Suprapubic skin (tissue), 4 donors: ENCODE measurements around the gene RAB11B. TPM values are rescaled to one million over a fixed set of nuclear protein-coding genes. Genes with fewer than 3 reads are reported as not detected.

Experiments used
- DNase-seq, 2 donors: peaks; one replicate each; pipeline ENCODE4 v3.0.0-alpha.2; 2019; ENCODE audit warnings: low spot score in 2 of 2
- H3K27ac ChIP-seq: fragments of 200-600 bp; sonication (generic); one replicate; pipeline ENCODE4 v1.5.1; 2019
- H3K27me3 ChIP-seq: fragments of 200-600 bp; sonication (generic); one replicate; pipeline ENCODE4 v1.5.1; 2019
- H3K36me3 ChIP-seq: fragments of 200-600 bp; sonication (generic); one replicate; pipeline ENCODE4 v1.5.1; 2019
- H3K4me1 ChIP-seq: fragments of 200-600 bp; sonication (generic); one replicate; pipeline ENCODE4 v1.5.1; 2019
- H3K4me3 ChIP-seq: fragments of 200-600 bp; sonication (generic); one replicate; pipeline ENCODE4 v1.5.1; 2019; ENCODE audit warnings: mild to moderate bottlenecking
- H3K9me3 ChIP-seq: fragments of 200-600 bp; sonication (generic); one replicate; pipeline ENCODE4 v1.5.1; 2019
- CTCF ChIP-seq, 2 donors: fragments of 200-600 bp in 1 of 2; fragments of 450-650 bp in 1 of 2; sonication (generic) in 1 of 2; IDR thresholded peaks; one replicate each; pipeline ENCODE4 v1.5.1; 2016 to 2019; ENCODE audit warnings: antibody characterized with exemption in 2 of 2, mild to moderate bottlenecking in 1 of 2, moderate library complexity in 1 of 2
- EP300 ChIP-seq: sonication (generic); formaldehyde crosslinking; IDR thresholded peaks from one replicate; pipeline ENCODE4 v1.6.1; 2017; ENCODE audit warnings: antibody characterized with exemption
- POLR2A ChIP-seq, 2 donors: fragments of 450-650 bp; IDR thresholded peaks; one replicate each; pipeline ENCODE4 v1.6.1; 2017; ENCODE audit warnings: antibody characterized with exemption in 2 of 2, mild to moderate bottlenecking in 2 of 2, moderate library complexity in 2 of 2
- POLR2AphosphoS5 ChIP-seq, 3 donors: sonication (generic); formaldehyde crosslinking; IDR thresholded peaks; one replicate each; pipeline ENCODE4 v1.6.1; 2017; ENCODE audit warnings: antibody characterized with exemption in 3 of 3
- WGBS: methylation state at CpG from one replicate; pipeline ENCODE4 v1.1.5; 2018; 5-methylcytosine and 5-hydroxymethylcytosine counted together
- total RNA-seq, 4 donors: library from RNA; depleted of rRNA; stranded (reverse); fragments of >200 nt; gene quantifications; one replicate each; pipeline ENCODE4 v1.1.0, GENCODE V29; 2016

The RAB11B gene
- total RNA-seq, 4 donors from 2014 or later: 44.8 to 104 (median 57.8) TPM

- Histone ChIP-seq H3K27ac (no peak overlapping the region), H3K27me3 (no peaks in the 10 kb centered on the region), H3K36me3 (peaks cover 30% of the 10 kb centered on the region), H3K4me3 (no peak overlapping the region), H3K4me1 (peaks cover 58% of the 10 kb centered on the region), H3K9me3 (no peaks in the 10 kb centered on the region)
- WGBS: 42% methylated on average over 7 of the region's 7 CpGs
- TF ChIP-seq EP300: no peak
- no peak for TF ChIP-seq POLR2AphosphoS5 (IDR thresholded peaks at IDR 0.05)
- TF ChIP-seq CTCF (IDR thresholded peaks at IDR 0.05): no peak
- no peak for TF ChIP-seq POLR2A (IDR thresholded peaks at IDR 0.05)
- DNase-seq: no peak
These were observed 7.1 kb downstream of the RAB11B start for GRCh38 chr19:8397271-8397670.

DNA sequence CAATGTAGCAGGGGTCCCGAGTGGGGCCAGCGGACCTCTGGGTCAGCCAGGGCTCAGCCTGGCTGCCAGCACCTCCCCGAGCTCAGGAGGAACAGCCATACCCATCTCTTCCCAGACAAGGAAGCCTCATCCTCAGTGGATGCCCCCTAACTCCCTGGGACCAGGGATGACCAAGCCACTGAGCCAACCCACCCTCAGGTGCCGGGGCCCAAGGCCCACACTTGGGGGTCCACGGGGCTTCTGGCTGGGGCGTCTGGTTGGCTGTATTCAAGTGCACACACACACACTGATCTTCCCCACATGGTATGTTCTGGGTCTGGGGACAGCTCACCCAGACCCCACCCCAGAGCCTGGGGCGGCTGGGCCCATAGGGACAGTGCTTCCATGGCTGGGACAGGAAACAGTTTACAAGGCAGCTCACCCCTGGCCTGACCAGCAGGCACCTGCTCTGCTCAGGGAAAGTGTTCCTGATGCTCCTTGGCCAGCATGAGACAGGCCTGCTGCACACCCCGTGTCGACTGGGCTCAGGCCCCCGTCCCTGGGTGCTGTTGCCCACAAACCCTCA is 7.7 kb downstream of the RAB11B start:
- Histone ChIP-seq H3K36me3 (peaks cover 36% of the 10 kb centered on the region), H3K4me1 (peaks cover 59% of the 10 kb centered on the region), H3K4me3 (no peak overlapping the region), H3K27ac (no peak overlapping the region), H3K27me3 (no peaks in the 10 kb centered on the region), H3K9me3 (no peaks in the 10 kb centered on the region)
- 80% methylated on average over 4 of the region's 10 CpGs for whole genome bisulfite sequencing
- no peak for DNase-seq
- no peak for TF ChIP-seq CTCF (IDR thresholded peaks at IDR 0.05)
- no peak for TF ChIP-seq POLR2AphosphoS5 (IDR thresholded peaks at IDR 0.05)
- TF ChIP-seq EP300: no peak
- no peak for TF ChIP-seq POLR2A (IDR thresholded peaks at IDR 0.05)

- no peak overlapping the region for H3K27ac ChIP-seq
These were observed 8.2 kb downstream of the RAB11B start for GRCh38 chr19:8398311-8398771.

DNA sequence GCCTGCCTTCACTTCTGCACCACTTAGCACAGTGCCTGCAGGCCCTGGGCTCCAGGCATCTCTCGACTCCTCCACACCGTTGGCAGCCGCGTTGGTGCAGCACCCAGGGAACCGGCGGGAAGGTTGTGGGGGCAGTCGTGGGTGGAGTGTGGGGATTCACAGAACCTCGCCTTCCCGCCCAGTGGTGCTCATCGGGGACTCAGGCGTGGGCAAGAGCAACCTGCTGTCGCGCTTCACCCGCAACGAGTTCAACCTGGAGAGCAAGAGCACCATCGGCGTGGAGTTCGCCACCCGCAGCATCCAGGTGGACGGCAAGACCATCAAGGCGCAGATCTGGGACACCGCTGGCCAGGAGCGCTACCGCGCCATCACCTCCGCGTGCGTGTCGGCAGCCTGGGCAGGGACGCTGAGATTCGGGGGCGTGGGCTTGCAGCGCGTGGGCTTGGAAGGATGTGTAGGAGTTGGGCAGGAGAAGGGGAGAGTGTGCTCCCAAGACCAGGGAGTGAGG is 9.6 kb downstream of the RAB11B start:
- no peaks in the 10 kb centered on the region for H3K27me3 ChIP-seq
- no peak overlapping the region for H3K27ac ChIP-seq
- no peak overlapping the region for H3K4me3 ChIP-seq
- H3K9me3 ChIP-seq: no peaks in the 10 kb centered on the region
- no peak for DNase-seq
- H3K4me1 ChIP-seq: peaks cover 41% of the 10 kb centered on the region
- 99% methylated on average over 14 of the region's 34 CpGs for WGBS
- peaks cover 55% of the 10 kb centered on the region for H3K36me3 ChIP-seq
- TF ChIP-seq EP300: no peak
- no peak for TF ChIP-seq CTCF (IDR thresholded peaks at IDR 0.05)
- no peak for TF ChIP-seq POLR2A (IDR thresholded peaks at IDR 0.05)
- no peak for TF ChIP-seq POLR2AphosphoS5 (IDR thresholded peaks at IDR 0.05)

More at GRCh38 chr19:8398311-8398771, 8.2 kb downstream of the RAB11B start:
- Histone ChIP-seq H3K9me3 (no peaks in the 10 kb centered on the region), H3K36me3 (peaks cover 41% of the 10 kb centered on the region), H3K4me1 (peaks cover 55% of the 10 kb centered on the region), H3K27me3 (no peaks in the 10 kb centered on the region), H3K4me3 (no peak overlapping the region)
- TF ChIP-seq POLR2A (IDR thresholded peaks at IDR 0.05) (no peak), EP300 (no peak), POLR2AphosphoS5 (IDR thresholded peaks at IDR 0.05) (no peak), CTCF (IDR thresholded peaks at IDR 0.05) (no peak)
- 72% methylated on average over 9 of the region's 9 CpGs for WGBS
- DNase-seq: no peak

DNA sequence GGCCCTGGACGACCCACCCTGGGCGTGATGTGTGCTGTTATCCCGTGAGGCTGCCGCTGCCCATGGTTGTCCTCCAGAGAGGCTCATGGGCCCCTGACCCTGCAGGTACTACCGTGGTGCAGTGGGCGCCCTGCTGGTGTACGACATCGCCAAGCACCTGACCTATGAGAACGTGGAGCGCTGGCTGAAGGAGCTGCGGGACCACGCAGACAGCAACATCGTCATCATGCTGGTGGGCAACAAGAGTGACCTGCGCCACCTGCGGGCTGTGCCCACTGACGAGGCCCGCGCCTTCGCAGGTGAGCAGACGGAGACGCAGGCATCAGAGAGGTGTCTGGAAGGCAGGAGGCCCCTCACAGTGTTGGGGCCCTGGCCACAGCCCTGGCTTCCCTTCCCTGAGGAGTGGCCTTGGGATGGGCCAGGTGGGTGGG is 11.8 kb downstream of the RAB11B start:
- Histone ChIP-seq H3K27ac (no peak overlapping the region), H3K27me3 (no peaks in the 10 kb centered on the region), H3K4me1 (peaks cover 19% of the 10 kb centered on the region), H3K4me3 (no peak overlapping the region), H3K9me3 (no peaks in the 10 kb centered on the region), H3K36me3 (peaks cover 64% of the 10 kb centered on the region)
- TF ChIP-seq POLR2AphosphoS5 (IDR thresholded peaks at IDR 0.05) (no peak), EP300 (no peak), CTCF (IDR thresholded peaks at IDR 0.05) (no peak), POLR2A (IDR thresholded peaks at IDR 0.05) (no peak)
- no peak for DNase-seq
- 94% methylated on average over 21 of the region's 21 CpGs for WGBS
